ENCODE measurements around the gene TNFAIP8. TPM values are rescaled to one million over a fixed set of nuclear protein-coding genes. Genes with fewer than 3 reads are reported as not detected.

TNFAIP8 gene
- total RNA-seq, 1 donor from 2014 or later: 40.6 TPM

- Histone ChIP-seq H3K9me3 (ENCODE audit: low read depth) (no peaks in the 10 kb centered on the region), H3K4me2 (no peak overlapping the region), H3F3A (ENCODE audit: low read depth) (no peaks in the 10 kb centered on the region), H3K4me1 (no peaks in the 10 kb centered on the region), H3K27ac (no peak overlapping the region), H3K79me2 (ENCODE audit: low read depth) (no peaks in the 10 kb centered on the region), H3K4me3 (no peak overlapping the region), H3K36me3 (no peaks in the 10 kb centered on the region), H3K9ac (no peak overlapping the region), H3K27me3 (no peaks in the 10 kb centered on the region), H2AFZ (replicated peaks) (peak overlapping the region; percentile 8), H4K20me1 (ENCODE audit: low read depth) (no peaks in the 10 kb centered on the region)
- TF ChIP-seq, protein P1, sequence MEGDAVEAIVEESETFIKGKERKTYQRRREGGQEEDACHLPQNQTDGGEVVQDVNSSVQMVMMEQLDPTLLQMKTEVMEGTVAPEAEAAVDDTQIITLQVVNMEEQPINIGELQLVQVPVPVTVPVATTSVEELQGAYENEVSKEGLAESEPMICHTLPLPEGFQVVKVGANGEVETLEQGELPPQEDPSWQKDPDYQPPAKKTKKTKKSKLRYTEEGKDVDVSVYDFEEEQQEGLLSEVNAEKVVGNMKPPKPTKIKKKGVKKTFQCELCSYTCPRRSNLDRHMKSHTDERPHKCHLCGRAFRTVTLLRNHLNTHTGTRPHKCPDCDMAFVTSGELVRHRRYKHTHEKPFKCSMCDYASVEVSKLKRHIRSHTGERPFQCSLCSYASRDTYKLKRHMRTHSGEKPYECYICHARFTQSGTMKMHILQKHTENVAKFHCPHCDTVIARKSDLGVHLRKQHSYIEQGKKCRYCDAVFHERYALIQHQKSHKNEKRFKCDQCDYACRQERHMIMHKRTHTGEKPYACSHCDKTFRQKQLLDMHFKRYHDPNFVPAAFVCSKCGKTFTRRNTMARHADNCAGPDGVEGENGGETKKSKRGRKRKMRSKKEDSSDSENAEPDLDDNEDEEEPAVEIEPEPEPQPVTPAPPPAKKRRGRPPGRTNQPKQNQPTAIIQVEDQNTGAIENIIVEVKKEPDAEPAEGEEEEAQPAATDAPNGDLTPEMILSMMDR (IDR thresholded peaks at IDR 0.05): no peak
- no peak for TF ChIP-seq EZH2 (IDR thresholded peaks at IDR 0.05)
- no peak for TF ChIP-seq EZH2phosphoT487 (IDR thresholded peaks at IDR 0.05)
- H3K27me3 Mint-ChIP-seq (ENCODE audit: insufficient read depth, low read depth): peaks cover 2% of the 10 kb centered on the region
- no peaks in the 10 kb centered on the region for H3K36me3 Mint-ChIP-seq
- DNase-seq (ENCODE audit: low spot score): no peak
- no peaks in the 10 kb centered on the region for H3K4me1 Mint-ChIP-seq
- H3K4me3 Mint-ChIP-seq: no peak overlapping the region
- H3K9me3 Mint-ChIP-seq: peaks cover 21% of the 10 kb centered on the region
- H3K27ac Mint-ChIP-seq: no peak overlapping the region
Observed at GRCh38 chr5:119445544-119445943, 89.7 kb downstream of the TNFAIP8 start.

Small RNAs within 50 kb of the gene (small RNA-seq; reads per million reads assigned to genes)
- gene RN7SL174P: not detected
- not detected for gene RNA5SP190

Other genes with a start within 250 kb of the TNFAIP8 start
- 184 and 306 TPM in 2 replicates for gene HSD17B4, start 96.5 kb downstream of the TNFAIP8 start, total RNA-seq (ENCODE audit: low replicate concordance)

Measured in neural progenitor cell (in vitro differentiated cells).